Dermis microvascular lymphatic vessel endothelial cell (primary cell): Measurements from ENCODE around the gene TMBIM4. TPM values are rescaled to one million over a fixed set of nuclear protein-coding genes. Genes with fewer than 3 reads are reported as not detected.

Source experiments
- DNase-seq, 2 donors: peaks; one replicate each; pipeline versions ENCODE4 v3.0.0 to v3.0.0-alpha.2; 2010; ENCODE audit warnings: low read depth in 2 of 2
- total RNA-seq: library from RNA; depleted of rRNA; stranded (reverse); fragments of >200 nt; gene quantifications from 2 replicates; pipeline ENCODE4 v1.2.1, GENCODE V29; 2014

Gene TMBIM4
- total RNA-seq, 1 donor from 2014 or later = 60.2 TPM

DNA sequence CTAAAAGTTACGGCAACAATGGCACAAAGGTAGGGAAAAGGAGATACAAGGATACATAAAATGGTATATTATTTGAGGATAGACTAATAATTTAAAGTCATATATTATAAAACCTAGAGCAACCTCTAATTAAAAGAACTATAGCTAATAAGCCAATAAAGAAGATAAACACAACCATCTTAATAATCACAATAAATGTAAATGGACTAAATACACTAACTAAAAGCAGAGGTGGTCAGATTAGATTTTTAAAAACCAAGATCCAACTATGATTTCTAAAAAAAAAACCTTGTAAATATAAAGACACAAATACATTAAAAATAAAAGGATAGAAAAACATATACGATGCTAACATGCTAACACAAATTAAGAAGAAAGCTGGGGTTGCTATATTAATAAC is 28.5 kb downstream of the TMBIM4 start:
- DNase-seq = no peak

DNA sequence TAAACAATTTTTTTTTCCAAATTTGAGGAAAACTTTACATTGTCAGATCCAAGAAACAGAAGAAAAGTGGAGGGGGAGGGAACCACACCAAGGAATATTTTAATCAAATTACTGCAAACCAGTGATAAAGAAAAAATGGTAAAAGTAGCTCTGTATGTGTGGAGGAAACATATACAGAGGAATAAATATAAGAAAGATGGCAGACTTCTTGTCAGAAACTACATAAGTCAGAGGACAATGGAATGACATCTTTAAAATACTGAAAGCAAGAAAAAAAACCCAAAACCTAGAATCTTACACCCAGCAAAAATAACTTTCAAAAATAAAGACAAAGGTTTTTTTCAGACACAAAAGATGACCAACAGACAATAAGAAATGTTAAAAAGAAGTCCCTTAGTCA is 29.1 kb downstream of the TMBIM4 start:
- no peak for DNase-seq

DNA sequence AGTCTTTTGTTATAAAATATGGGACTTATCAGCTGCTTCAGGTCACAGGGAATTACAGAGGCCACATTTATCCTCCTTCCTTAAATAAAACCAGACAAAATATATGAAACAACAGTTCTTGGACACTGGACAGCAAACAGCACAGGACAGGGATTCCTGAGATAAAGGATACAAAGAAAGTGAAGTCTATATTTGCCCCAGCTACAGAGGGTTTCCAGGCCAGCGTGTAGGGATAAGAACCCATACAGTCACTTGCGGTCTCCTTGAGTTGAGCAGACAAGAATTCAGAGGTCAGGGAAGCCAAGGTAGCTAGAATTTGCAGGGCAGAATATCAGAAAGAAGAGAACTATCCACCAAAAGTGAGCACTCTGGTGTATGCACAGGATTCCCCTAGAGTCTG is 30.5 kb downstream of the TMBIM4 start:
- no peak for DNase-seq

- DNase-seq = no peak
These were observed 31.9 kb downstream of the TMBIM4 start for GRCh38 chr12:66137937-66138336.

DNA sequence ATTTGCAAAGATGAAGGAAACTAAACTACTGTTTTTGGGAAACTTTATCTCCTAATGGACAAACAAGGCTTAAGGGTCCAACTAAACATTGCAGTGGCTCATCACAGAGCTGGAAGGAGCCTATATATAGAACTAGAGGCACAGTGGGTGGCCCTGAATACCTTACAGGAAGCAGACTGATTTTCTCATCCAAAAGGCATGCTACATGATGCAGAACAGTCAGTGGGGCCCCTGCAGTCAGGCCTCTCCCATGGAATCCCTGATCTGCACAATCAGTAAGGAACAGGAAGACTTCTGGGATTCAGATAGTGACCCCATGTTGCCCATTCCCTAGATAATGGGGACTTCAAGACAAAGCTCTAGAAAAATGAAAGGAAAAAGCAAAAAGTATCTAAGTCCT is 37.4 kb downstream of the TMBIM4 start:
- peak in 1 of 2 donors; percentile 38 for DNase-seq

DNA sequence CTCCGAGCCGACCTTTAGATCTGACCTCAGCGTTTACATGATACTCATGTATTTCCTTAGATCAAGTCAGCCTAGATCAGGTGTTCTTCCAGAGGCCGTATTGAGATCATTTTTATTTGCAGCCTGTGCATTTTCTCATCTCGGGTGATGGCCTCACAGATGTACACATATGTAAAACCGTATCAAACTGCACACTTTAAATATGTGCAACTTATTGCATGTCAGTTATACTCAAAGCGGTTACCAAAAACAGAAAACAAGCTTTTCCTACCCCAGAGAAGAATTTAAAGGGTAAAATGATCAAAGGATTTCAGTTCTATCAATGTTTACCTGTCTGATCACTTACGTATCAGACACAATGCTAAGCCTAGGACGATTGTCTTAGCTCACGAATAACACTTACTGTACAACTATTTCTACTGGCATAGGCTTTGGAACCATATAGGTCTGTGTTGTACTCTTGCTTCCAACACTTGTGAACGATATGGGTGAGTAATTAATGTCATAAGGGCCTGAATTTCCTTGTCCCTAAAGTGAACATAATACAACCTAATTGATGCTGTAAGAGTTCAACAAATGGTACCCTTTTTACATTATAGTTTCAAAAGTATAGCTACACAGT is 38.6 kb downstream of the TMBIM4 start:
- no peak for DNase-seq

DNA sequence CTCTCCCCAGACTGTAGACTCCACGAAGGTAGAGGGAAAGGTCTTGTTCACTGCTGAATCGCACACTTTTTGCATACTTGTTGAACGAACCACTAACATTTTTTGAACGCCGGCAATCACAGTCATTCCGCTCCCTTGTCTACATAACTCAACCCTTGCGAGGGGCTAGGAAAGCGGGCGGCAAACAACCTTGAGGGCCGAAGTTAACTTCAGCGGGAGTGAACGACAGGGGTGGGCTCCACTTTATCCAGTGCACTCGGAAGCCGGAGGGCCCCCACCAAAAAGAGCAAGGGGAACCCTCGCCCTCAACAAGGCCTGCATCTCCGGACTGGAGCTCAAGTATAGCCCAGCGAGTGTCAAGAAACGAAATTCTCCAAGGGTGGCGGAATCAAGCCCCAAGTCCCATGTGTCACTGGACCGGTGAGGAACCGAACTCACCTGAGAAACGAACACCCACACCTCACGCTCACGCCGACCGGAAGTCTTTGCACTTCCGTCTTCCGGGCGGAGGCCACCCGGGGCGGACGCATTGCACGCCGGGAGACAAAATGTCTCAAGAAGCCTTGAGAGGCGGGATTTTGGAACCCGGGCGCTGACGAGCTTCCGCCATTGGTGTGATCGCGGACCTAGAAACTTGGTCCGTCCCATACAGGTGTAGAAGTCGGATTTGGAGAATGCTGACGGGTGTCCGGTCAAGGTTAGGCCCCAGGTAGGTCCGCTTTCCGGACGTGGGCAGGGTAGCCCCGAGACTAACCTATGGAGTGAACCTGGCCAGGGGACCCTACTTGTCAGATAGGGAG is 39.3 kb downstream of the TMBIM4 start, which contains the start of gene LLPH:
TSS of gene LLPH (minus strand) at position 484 of the 800 bp plus-strand sequence. CDS start 1,644 bp downstream, outside the sequence.
- peak in 1 of 2 donors; percentile 79 for DNase-seq

DNA sequence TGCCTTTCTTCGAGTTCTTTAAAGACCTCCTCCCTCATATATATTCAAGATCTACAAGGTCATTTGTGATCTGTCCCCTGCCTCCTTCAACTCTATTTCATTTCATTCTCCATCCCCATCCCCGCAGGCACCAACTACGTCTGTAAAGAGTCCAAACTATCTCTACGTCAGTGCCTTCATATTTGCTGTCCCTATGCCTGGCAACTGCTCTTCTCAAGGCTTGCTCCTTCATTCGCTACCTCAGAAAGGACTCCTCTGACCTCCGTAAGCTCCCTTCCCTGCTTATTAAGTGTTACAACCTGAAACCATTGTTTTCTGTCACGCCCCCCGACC is 39.9 kb downstream of the TMBIM4 start:
- DNase-seq = peak in 1 of 2 donors; percentile 42

DNA sequence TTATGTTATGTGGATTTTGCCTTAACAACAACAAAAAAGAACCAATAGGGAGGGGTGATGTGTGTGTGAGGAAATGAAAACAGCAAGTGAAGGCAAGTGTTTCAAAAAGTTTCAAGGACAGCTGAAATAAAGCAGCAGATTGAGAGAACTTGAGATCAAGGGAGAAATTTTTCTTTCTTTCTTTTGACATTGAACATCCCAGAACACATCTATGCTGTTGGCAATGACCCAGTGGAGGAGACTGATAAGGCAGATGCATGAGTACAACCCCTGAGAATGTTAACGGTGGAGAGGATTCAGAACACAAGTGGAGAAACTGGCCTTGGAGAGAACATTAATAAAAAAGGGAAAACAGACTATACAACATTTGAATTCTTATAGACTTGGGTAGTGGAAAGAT is 42.1 kb downstream of the TMBIM4 start:
- DNase-seq = no peak

- DNase-seq = no peak
These were observed 49.3 kb downstream of the TMBIM4 start for GRCh38 chr12:66120477-66120876.

DNA sequence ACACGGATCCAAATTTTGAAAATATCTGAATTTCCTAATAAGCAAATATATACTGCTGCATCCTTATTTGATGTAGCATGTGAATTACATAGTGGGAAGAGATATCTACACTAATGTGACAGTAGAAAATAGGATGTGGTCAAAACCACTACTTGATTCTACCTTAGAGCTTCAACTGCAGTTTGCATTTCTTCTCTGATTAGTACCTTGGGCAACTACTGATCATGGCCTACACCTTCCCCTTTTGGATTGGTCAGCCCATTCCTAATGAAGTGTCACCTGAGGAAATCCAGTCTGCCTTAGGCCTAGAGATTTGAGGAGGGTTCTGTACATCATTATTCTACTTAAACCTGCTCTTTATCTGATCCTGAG is 49.9 kb downstream of the TMBIM4 start:
- no peak for DNase-seq

GRCh38 chr12:66119229-66119869 is 50.4 kb downstream of the TMBIM4 start:
- peak in 1 of 2 donors; percentile 33 for DNase-seq

DNA sequence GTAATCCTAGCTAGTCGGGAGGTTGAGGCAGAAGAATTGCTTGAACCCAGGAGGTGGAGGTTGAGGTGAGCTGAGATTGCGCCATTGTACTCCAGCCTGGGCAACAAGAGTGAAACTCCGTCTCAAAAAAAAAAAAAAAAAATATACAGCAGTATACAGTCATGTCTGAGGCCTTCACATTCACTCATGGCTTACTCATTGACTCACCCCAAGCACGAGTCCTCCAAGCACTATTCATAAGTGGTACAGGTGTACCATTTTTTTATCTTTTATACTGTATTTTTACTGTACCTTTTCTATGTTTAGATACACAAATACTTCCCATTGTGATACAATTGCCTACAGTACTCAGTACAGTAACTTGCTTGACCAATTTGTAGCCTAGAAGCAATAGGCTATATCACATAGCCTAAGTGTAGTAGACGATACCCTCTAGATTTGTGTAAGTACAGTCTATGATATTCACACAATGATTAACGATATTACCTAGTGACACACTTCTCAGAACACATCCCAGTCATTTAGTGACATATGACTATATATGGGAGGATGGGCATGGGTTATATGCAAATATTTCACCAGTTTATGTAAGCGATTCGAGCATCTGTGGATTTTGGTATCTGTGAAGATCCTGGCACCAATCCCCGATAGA is 51.4 kb downstream of the TMBIM4 start:
- DNase-seq = no peak

DNA sequence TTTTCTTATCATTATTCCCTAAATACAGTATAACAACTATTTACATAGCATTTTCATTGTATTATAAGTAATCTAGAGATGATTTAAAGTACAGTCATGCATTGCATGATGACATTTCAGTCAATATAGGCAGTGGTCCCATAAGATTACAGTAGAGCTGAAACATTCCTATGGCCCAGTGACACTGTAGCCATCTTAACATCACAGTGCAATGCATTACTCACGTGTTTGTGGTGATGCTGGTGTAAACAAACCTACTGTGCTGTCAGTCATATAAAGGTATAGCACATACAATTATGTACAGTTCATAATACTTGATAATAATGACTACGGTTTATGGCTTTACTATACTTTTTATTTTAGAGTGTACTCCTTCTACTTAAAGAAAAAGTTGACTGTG is 52.6 kb downstream of the TMBIM4 start:
- no peak for DNase-seq

DNA sequence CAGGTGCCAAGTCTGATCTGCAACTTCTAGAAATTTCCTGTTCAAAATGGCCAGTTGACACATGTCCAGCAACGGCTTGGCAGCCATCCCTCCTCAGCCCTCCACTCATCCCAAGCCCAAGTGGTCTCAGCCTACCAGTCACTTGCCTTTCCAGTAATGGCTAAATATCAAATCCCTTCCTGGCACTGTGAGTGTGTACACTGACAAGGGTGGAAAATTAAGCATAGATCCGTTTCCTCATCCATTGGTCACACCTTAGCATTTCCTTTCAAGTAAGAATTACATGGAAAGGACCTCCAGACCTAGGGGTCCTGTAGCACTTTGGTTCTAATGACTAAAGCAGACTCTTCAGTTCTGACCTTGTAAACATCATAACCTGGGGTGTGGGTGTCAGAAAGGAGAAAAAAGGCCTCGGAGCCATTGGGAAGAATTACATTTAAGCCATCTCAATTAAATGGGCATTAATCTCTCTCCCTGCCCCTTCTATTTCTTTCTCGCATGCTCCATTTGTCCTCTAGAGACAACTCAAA is 54.7 kb downstream of the TMBIM4 start:
- peak in 1 of 2 donors; percentile 12 for DNase-seq

GRCh38 chr12:66113471-66113870 is 56.3 kb downstream of the TMBIM4 start:
- peak; percentile 30 to 52 for DNase-seq

DNA sequence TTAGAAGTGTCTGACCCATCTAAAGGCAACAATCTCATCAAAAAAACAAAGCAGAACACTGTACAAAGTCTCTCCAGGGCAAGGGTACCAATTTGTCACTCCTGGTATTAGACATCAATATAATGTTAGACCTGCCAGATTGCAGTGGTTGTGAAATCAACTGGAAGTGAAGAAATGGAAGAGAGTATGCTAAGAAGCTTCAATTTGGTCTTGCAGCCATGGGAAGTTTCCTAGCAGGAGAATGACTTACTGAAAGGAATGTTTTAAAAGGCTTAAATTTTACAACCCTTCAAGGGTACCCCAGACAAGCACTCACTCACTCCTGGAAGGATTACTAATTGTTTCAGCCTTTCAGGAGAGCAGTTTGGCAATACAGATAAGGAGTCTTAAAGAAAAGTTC is 58.2 kb downstream of the TMBIM4 start:
- no peak for DNase-seq

DNA sequence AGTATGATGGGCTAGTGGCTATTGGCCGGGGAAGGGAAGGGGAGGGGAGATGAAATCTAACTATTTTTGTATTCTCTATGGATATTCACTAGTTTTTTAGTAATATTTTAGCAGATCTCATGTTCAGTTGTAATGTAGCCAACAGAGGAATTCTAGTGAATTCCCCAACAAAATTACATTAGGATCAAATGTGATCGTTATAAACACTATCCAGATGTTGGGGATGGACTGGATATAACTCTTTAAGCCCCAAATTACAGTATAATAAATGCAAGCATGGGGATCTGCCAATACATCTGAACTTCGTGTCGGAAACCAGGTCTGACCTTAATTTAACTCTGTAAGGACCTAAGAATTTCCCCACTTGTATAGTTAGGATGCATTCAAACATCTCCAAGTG is 60.7 kb downstream of the TMBIM4 start:
- no peak for DNase-seq

- no peak for DNase-seq
These were observed 61.4 kb downstream of the TMBIM4 start for GRCh38 chr12:66108386-66108785.

DNA sequence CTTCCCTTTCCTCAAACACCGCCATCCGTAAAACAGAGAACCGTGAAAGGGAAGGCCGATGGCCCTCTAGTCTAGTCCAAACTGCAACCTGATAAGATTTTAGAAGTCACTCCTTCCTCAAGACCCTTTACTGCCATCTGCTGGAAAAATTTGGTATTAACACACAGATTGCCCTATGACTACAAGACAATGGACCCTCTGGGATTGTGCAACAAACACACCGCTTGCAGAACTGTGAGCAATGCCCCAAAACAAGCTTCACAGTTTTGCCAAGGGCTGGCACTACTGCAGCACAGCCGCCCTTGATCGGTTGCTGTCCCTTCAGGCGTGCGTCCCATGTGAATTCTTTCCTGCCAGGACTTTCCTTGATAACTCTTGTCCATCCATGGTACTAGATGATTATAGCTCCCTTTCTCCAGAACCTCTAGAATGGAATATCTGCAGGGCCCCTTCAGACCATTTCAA is 62.3 kb downstream of the TMBIM4 start:
- peak; percentile 85 to 87 for DNase-seq

DNA sequence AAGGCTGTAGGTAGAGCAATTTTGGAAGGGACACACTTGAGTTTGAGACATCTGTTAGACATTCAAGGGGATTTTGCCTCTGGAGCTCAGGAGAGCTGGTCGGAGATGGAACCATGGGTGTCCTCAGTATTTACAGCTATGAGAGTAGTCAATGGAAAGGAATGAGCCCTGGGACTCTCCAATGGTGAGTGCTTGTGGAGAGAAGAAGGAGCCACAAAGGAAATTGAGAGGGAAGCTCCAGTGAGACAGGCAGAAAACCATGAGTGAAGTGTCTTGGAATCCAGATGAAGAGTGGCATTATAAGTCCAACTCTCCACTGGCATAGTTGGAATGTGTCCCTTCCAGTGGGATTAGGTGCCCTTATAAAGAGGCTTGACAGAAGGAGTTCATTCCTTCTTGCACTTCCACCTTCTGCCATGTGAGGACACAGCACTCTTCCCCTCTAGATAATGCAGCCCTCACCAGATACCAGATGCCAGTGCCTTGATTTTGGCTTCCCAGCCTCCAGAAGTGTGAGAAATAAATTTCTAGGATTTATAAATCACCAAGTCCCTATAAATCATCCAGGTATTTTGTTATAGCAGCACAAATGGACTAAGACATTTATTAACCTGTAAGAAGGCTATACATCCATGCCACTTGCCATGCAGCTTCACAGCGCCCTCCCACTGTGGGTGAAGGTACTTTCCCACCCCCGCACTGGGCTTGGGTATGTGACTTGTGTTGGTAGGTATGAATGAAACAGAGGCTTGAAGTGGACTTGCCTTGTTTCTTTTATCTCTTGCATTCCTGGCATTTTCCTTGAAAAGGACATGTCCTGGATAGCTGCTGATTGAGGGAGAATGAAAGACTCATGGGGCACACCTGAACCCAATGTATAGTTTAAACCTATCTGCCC is 66.5 kb downstream of the TMBIM4 start:
- DNase-seq = no peak
